NOMO-1 treated with dmso at 0.1 percent for 144 hours (cell line): ENCODE results near the gene LEFTY1.
"Not testable (repeated sequence)": the region's sequence is repeated elsewhere in the genome, so short reads cannot be mapped to it uniquely, and the experiment has no call there.

Source experiments
- DNase-seq: peaks from one replicate; lab custom pipeline; 2025; ENCODE audit not compliant: unreplicated experiment; lab: John Stamatoyannopoulos, UW

Gene LEFTY1, protein sequence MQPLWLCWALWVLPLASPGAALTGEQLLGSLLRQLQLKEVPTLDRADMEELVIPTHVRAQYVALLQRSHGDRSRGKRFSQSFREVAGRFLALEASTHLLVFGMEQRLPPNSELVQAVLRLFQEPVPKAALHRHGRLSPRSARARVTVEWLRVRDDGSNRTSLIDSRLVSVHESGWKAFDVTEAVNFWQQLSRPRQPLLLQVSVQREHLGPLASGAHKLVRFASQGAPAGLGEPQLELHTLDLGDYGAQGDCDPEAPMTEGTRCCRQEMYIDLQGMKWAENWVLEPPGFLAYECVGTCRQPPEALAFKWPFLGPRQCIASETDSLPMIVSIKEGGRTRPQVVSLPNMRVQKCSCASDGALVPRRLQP

DNA sequence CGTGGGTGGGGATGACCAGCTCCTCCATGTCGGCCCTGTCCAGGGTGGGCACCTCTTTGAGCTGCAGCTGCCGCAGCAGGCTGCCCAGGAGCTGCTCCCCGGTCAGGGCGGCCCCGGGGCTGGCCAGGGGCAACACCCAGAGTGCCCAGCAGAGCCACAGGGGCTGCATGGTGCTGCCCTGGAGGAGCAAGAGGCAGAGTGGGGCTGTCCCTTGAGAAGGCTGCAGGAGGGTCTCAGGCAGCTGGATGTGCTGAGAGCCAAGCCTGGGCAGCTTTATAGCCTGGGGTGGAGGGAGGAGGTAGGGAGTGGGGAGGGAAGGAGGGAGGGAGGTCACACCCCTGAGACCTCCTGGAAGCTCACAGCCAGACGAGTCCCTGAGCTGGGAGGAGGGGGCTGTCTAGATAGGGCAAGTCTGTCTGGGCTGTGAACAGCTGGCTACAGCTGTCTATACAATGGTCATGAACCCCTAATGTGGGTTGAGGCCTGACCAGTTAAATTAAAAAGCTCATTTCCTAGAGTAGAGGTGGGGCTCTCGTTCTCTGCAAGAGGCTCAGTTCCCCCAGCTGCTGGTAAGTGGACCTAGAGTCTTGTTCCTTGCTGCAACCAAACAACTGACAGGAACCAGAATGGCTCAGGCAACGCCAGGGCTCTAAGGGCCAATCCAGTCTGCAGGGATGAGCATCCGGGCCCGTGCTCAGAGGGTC is at the start of gene LEFTY1:
Gene LEFTY1, minus strand, starts transcription at position 249 of the 704 bp plus-strand sequence. Its CDS starts 80 bp downstream, at position 169.
- DNase-seq: no peak

DNA sequence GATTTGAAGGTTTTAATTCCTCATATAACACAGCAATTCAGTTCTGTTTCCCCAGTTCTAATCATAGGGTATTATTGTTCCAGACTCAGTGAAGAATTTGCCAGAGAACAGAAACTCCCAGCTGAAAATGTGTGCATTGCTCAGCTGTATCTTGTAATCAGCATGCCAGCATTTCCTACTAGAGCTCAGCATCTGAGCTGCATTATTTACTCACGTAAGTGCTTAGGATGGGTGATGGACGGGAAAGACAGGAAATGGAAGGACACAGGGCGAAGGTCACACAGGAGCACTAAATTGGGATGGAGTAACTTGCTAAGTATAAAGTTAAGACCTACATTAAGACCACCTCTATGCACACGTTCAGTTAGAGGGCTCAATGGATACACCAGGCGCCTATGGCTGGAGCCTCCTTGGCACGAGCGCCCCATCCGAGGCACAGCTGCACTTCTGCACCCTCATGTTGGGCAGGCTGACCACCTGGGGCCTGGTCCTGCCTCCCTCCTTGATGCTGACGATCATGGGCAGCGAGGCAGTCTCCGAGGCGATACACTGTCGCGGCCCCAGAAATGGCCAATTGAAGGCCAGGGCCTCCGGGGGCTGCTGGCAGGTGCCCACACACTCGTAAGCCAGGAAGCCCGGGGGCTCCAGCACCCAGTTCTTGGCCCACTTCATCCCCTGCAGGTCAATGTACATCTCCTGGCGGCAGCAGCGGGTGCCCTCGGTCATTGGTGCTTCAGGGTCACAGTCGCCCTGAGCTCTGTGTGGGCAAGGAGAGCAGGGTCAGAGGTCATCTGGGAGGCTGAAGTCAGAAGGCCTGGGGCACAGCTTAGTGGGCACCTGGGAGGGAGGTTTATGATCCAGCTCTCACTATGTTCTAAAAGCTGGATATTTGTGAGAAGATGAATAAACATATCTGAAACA is 48.4 kb upstream of the LEFTY1 start:
- no peak for DNase-seq

DNA sequence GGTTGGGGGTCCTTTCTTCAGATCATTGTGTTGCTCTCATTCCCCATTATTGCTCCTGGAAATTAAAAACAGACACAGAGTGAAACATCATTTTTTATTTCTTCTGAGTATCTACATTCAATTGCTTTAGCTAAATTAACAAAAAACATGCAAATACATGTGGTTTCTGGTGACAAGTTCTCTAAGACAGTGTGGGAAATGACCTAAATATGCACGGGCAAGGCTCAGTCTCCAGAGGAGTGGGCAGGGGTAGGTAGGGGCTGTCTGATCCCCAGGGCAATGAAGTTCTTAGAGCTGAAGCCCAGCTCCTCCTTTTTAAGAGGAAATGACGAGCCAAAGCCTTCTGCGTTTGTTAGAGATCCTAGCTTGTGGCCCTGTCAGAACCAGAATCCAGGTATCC is 47.6 kb upstream of the LEFTY1 start:
- DNase-seq: no peak

DNA sequence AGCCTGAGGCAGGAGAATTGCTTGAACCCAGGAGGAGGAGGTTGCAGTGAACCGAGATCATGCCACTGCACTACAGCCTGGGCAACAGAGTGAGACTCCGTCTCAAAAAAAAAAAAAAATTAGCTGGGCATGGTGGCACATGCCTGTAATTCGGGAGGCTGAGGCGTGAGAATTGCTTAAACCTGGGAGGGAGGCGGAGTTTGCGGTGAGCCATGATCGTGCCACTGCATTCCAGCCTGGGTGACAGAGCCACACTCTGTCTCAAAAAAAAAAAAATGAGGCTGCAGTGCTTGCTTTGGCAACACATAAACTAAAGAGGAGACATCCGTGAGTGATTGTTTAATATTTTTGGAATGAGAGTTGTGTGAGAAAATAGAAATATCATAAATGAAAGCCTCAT is 47.1 kb upstream of the LEFTY1 start:
- not testable (repeated sequence) for DNase-seq

DNA sequence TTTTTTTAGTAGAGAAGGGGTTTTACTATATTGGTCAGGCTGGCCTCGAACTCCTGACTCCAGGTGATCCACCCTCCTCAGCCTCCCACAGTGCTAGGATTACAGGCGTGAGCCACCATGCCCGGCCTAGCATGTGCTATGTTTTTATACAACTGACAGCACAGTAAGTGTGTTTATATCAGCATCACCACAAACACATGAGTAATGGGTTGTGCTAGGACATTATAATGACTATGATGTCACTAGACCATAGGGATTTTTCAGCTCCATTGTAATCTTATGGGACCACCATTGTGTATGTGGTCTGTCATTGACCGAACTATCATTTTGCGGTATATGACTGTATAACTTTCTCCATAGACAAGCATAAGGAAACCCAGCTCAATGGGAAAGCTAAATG is 45.8 kb upstream of the LEFTY1 start:
- no peak for DNase-seq

DNA sequence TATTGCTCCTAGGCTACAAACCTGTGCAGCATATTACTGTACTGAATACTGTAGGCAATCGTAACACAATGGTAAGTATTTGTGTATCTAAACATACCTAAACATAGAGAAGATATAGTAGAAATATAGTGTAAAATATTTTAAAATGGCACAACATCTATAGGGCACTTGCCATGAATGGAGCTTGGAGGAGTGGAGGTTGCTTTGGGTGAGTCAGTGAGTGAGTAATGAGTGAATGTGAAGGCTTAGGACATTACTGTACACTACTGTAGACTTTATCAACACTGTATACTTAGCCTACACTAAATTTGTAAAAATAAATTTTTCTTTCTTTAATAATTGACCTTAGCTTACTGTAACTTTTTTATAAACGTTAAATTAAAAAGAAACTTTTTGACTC is 44.1 kb upstream of the LEFTY1 start:
- DNase-seq: no peak

DNA sequence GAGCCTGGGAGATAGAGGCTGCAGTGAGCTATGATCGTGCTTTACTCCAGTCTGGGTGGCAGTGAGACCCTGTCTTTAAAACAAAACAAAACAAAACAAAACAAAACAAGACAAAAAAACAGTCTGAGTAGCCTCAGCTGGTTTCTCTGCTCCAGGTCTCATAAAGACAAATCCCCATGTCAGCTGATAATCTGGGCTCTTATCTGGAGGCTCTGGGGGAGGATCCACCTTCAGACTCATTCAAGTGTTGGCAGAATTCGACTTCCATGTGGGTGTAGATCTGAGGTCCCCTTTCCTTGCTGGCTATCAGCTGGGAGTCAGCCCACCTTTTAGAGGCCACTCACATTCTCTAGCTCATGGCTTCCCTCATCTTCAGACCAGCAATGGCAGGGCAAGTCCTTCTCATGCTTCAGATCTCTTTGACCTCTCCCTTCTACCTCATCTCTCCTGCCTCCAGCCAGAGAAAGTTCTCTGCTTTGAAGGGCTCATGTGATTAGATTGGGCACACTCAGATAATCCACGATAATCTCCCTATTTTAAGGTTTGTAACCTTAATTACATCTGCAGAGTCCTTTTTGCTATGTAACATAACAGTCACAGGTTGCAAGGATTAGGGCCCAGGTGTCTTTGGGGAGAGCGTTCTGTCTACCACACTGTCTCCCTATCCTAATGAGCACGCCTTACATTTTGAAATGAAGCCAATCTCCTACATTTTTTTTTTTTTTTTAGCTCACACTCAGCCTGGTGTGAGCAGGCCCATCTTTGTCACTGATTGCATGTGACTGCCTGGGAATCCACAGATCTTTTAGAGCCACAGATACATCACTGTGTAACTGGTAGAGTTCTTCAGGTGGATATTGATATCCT is 42.6 kb upstream of the LEFTY1 start:
- no peak for DNase-seq

DNA sequence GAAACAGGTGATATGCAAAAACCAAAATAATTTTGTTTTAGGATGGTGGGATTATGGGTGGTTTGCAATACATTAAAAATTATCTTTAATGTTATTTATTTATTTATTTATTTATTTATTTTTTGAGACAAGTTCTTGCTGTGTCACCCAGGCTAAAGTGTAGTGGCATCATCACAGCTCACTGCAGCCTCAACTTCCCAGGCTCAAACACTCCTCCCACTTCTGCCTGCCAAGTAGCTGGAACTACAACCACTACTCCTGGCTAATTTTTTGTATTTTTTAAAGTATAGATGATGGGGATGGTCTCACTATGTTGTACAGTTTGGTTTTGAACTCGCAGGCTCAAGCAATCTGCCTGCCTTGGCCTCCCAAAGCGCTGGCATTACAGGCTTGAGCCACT is 41.6 kb upstream of the LEFTY1 start:
- no peak for DNase-seq

DNA sequence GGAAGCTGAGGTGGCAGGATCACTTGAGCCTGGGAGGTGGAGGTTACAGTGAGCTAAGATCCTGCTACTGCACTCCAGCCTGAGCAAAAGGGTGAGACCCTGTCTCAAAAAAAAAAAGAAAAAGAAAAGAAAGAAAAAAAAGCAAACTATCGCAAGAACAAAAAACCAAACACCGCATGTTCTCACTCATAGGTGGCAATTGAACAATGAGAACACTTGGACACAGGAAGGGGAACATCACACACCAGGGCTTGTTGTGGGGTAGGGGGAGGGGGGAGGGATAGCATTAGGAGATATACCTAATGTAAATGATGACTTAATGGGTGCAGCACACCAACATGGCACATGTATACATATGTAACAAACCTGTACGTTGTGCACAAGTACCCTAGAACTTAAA is 40.5 kb upstream of the LEFTY1 start:
- not testable (repeated sequence) for DNase-seq

DNA sequence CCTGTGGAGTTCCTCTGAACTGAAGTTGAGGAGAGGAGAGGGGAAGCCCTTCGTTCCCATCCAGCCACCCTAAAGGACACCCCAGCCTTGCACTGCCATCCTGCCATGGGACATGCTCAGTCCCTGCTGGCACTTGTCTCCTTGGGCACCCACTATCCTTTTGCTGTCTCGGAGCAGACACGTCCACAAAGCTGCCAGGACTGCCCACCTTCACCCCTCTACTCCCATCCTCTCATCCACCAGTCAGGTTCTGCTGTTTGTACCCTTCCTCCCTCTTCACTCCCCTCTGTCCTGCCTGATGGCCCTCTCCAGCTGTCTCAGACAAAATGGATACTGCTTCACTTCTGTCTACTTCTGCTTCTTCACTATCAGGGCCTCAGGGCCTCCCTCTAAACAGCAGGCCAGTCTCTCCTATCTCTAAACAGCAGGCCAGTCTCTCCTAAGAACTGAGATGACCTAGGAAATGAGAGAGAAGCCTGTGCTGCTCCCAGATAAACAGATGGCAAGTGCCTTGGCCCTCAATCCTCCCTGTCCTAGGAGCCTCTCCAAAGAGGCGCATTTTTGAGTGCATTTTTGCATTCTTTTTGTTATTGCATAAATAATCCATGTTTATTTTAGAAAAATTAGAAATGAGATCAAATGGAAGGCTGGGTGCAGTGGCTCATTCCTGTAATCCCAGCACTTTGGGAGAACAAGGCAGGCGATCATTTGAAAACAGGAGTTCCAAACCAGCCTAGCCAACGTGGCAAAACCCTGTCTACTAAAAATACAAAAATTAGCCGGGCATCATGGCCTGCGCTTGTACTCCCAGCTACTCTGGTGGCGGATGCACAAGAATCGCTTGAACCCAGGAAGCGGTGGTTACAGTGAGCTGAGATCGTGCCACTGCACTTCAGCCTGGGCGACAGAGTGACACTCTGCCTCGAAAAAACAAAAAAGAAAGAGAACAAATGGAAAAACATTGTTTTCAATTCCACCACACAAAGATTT is 39.5 kb upstream of the LEFTY1 start:
- no peak for DNase-seq

DNA sequence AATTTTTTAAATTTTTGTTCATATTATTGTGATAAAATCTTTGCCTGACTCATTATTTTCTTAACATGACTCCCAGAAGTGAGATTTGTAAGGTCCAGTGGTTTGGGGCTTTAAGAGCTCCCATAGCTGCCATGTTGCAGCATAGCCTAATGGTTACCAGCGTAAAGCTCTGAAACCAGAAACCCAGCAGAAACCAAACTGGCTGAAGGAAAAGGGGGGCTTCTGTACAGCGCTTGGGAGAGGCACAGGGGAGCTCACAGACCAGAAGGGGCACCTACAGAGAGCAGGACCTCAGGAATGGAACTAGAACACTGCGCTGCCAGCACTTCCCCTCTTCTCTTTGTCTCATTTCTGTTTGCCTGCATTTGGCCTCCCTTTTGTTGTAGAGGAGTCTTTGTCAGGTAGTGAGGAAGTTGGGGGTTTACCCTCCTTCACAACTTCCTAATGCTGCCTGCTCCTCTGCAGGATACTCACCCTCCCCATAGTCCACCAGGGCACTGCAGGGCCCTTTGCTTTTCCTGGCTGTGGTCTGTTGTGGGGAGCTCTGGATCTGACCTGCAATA is 37.7 kb upstream of the LEFTY1 start:
- DNase-seq: no peak

DNA sequence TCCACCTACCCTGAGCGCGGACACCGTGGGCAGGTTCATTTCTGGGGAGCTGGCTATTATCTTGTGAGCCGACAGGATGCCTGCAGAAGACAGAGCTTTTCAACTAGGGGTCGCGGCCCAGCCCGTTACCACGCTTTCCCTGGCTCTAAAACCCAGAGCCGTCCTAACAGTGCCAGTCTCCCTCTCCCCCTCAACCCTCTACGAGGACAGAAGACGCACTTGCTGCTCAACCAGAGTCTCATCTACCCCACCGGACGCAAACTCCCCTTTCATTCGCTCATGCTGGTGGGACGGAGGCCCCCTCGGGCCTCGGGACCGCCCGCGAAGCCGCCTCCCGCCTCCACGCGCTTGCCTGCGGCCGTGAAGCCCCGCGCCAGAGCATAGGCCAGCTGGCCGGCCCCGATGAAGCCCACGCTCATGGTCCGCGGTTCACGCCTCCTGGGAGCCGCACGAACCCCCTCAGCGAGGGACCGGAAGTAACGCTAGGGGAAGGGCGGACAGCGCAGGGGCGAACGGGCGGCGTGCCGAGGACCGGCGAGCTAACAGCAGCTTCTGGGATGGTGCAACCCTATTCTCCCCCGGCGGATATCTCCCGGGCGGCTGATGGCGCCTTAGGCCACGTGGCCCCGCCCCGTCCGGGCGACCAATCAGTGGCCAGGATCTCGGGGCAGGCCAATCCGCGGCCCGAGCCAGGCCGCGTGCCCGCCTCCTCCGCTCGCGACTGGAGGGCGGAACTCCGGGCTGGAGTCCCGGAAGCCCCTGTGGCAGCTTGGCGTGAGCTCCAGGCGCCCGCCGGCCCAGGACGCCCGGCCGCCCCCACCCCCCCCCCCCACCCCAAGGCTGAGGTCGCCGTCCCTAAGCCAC is 35.0 kb upstream of the LEFTY1 start, which contains the start of gene PYCR2:
Gene PYCR2, minus strand, starts transcription at position 559 of the 864 bp plus-strand sequence. Its CDS starts 140 bp downstream, at position 419.
- peak; percentile 96 for DNase-seq

DNA sequence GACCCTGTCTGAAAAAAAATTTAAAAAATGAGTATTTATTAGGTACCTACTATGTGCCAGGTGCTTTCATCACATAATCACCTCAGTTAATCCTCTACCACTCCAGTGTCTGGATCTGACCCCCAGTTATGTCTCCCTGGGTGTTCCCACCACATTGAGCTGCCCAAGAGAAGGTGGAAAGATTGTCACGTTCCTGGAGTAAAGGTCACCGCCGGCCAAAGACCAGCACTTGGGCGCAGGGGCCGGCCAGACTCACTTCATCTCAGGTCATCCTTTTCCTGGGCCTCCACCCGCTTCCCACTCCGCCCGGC is 34.4 kb upstream of the LEFTY1 start:
- no peak for DNase-seq

DNA sequence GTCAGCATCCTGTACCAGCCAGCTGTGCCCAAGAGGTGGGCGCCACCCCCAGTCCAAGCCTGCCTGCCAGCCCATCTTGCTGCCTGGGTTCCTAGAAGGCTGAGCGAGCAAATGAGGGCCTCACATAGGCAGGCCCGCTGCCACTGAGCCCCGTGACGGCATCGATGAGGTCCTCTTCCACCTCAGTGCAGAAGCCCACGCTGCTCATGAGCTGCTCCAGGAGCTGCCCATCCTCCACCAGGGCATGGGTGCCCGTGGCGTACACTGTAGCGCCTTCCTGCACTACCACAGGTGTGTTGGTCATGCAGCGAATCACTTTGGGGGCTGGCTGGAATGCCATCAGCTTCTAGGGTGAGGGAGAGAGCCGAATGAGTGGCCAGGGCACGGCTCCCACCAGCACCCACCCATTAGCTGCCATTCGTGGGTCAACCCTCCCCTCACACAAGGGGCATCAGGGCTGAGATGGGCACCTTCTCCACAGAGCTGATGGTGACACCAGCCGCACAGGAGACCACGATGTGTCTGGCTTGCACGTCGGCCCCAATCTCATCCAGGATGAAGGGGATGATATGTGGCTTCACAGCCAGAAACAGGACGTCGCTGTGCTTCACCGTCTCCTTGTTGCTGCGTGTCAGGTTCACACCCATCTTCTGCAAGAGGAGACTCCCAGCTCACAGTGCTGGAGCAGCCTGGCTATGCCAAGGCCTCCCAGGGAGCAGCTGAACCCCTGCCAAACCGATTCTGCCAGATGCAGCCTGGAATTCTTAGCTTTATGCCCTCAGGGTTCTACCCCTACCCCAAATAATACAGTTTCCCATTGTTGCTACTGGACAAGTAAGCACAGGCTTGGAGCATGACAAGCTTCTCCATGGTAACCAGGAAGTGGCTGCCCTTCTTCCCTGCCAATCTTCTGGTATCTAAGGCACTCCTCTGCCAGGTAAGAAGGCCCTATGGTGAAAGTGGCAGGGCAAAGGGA is 33.1 kb upstream of the LEFTY1 start:
- no peak for DNase-seq

DNA sequence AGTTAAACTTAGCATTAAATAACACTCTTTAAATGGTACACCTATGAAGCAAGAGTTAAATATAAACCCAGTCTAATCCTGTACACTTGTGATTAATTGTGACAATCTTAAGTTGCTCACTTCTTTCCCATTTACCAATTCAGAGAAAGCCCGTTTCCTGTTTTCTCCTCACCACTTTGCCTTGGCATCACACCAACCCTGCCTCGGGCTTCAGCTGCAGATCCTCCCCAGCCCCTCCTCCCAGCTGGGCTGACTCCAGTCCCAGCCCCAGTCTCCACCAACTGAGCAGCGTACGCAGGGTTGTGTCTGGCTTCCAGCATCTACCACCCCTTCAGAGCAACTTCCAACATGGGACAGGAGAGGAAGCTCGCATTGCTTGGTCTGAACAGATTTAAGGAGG is 31.0 kb upstream of the LEFTY1 start:
- no peak for DNase-seq

DNA sequence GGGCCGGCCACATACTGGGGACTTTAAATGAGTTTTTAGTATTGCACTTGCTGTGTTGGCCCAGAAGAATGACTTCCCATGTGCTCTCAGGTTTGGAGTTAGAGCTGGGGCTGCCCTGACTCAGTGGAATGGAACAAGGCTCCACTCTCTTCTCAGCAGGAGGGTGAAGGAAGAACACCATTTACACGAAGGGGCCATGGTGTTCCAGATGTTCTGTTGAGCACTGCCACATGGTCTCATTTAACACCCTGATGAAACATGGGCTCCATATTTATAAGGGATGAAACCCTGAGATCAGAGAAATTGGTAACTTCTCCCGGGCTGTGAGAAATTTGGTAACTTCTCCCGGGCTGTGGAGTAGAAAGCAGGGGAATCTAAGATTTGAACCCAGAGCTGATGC is 29.3 kb upstream of the LEFTY1 start:
- DNase-seq: no peak

DNA sequence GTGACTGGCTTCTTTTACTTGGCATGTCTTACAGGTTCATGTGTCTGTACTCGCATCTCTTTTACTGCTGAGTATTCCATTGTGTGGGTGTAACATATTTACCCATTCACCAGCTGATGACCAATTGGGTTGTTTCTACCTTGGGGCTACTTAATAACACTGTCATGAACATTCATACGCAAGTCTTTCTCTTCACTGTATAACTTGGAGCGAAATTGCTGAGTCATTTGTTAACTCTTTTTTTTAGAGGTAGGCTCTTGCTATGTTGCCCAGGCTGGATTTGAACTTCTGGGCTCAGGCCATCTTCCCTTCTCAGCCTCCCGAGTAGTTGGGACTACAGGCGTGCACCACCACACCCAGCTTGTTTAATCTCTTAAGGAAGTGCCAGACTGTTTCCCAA is 28.6 kb upstream of the LEFTY1 start:
- DNase-seq: no peak
